SKM-1 (cell line): ENCODE results near the gene TBL3.
A peak's percentile ranks its signal among the peaks of the same experiment; 100 is the strongest.

Experiments used
- DNase-seq: peaks from one replicate; lab custom pipeline; 2025; ENCODE audit not compliant: unreplicated experiment; lab: John Stamatoyannopoulos, UW

TBL3 gene

GRCh38 chr16:1963806-1964505 lies 7.9 kb upstream of the TBL3 start:
- no peak for DNase-seq

- DNase-seq: peak; percentile 93
Observed at GRCh38 chr16:1964506-1965395, 7.1 kb upstream of the TBL3 start, which contains the start of gene RPS2. Gene RPS2 (minus strand): TSS chr16:1964826. CDS start chr16:1964625, 201 bp downstream.

- no peak for DNase-seq
Observed at GRCh38 chr16:1965396-1966001, 6.4 kb upstream of the TBL3 start.

GRCh38 chr16:1966460-1966859 lies 5.4 kb upstream of the TBL3 start, which contains the start of gene RNF151:
Gene RNF151 (plus strand): TSS chr16:1966856. CDS start chr16:1966882, 26 bp downstream.
- DNase-seq: no peak

GRCh38 chr16:1968146-1968953 lies 3.5 kb upstream of the TBL3 start:
- DNase-seq: no peak

- DNase-seq: no peak
Observed at GRCh38 chr16:1972490-1972877, 631 bp downstream of the TBL3 start.

- DNase-seq: no peak
Observed at GRCh38 chr16:1973461-1974156, 1.8 kb downstream of the TBL3 start.

- no peak for DNase-seq
Observed at GRCh38 chr16:1974157-1975070, 2.6 kb downstream of the TBL3 start.

- no peak for DNase-seq
Observed at GRCh38 chr16:1975432-1976215, 3.8 kb downstream of the TBL3 start.

- DNase-seq: no peak
Observed at GRCh38 chr16:1976216-1976520, 4.3 kb downstream of the TBL3 start.

- DNase-seq: no peak
Observed at GRCh38 chr16:1976951-1977874, 5.4 kb downstream of the TBL3 start.

- no peak for DNase-seq
Observed at GRCh38 chr16:1977875-1978268, 6.0 kb downstream of the TBL3 start.

GRCh38 chr16:1978476-1979120 lies 6.7 kb downstream of the TBL3 start:
- DNase-seq: no peak

GRCh38 chr16:1979271-1980029 lies 7.6 kb downstream of the TBL3 start:
- no peak for DNase-seq

- DNase-seq: no peak
Observed at GRCh38 chr16:1980030-1980769, 8.3 kb downstream of the TBL3 start.

- DNase-seq: no peak
Observed at GRCh38 chr16:1980770-1981087, 8.9 kb downstream of the TBL3 start.
